Cardiac muscle cell (in vitro differentiated cells and primary cell): ENCODE data around the gene CEP72. TPM values are rescaled to one million over a fixed set of nuclear protein-coding genes. Genes with fewer than 3 reads are reported as not detected.

Source experiments
- DNase-seq, 2 donors: peaks; one replicate each; pipeline versions ENCODE4 v3.0.0 to v3.0.0-alpha.2; 2010 to 2017; ENCODE audit warnings: low read depth in 1 of 2, low spot score in 1 of 2
- H3K27ac ChIP-seq: fragments of 200-600 bp; sonication (generic); 2 replicates; pipeline ENCODE4 v1.5.1; 2016
- H3K27me3 ChIP-seq: fragments of 200-600 bp; sonication (generic); 2 replicates; pipeline ENCODE4 v1.6.0; 2016; ENCODE audit warnings: control low read depth
- H3K36me3 ChIP-seq: fragments of 200-600 bp; sonication (generic); 2 replicates; pipeline ENCODE4 v1.5.1; 2016; ENCODE audit warnings: control low read depth
- H3K4me1 ChIP-seq: fragments of 200-600 bp; sonication (generic); 2 replicates; pipeline ENCODE4 v1.8.1; 2017; ENCODE audit warnings: low read depth, mild to moderate bottlenecking, mixed run types
- H3K4me3 ChIP-seq: fragments of 200-600 bp; sonication (generic); 2 replicates; pipeline ENCODE4 v1.5.1; 2016; ENCODE audit warnings: mild to moderate bottlenecking
- H3K9me3 ChIP-seq: fragments of 200-600 bp; sonication (generic); 2 replicates; pipeline ENCODE4 v1.5.1; 2017; ENCODE audit warnings: low read depth, mild to moderate bottlenecking, control low read depth
- CTCF ChIP-seq: IDR thresholded peaks from 2 replicates; pipeline ENCODE4 v1.5.1; 2012; ENCODE audit warnings: low read depth, mild to moderate bottlenecking, low read length
- polyA plus RNA-seq: library from polyadenylated mRNA; unstranded; fragments of >200 nt; fragmentation: Nextera tagmentation; extraction: Ambion mirVana; gene quantifications from 2 replicates; pipeline ENCODE4 v1.2.1, GENCODE V29; 2016
- total RNA-seq: library from RNA; depleted of rRNA; stranded (reverse); fragments of >200 nt; gene quantifications from 2 replicates; pipeline ENCODE4 v1.2.3, GENCODE V29; 2016

Gene CEP72
- total and polyA plus RNA-seq, 2 experiments from 2014 or later = 6.6 to 8.5 TPM

DNA sequence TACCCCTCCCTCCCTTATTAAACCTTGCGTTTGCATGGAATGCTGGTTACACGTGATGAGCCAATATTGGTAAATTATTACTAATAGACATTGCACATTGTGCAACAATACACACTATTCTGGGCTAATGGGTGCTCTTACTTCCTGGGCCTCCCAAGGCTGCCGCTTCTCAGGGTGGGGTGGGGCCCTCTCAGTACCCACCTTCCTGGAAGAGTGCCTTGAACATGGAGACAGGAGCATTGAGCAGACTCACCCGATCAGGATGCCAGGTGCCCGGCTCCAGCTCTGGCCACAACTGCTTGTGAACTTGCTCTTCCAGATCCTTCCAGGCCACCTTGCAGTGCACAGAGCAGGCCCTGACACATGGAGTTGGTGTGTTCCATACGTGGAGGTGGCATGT, 24.7 kb upstream of the CEP72 start:
- no peaks in the 10 kb centered on the region for H3K36me3 ChIP-seq
- no peak for DNase-seq
- no peak for TF ChIP-seq CTCF
- peaks cover 29% of the 10 kb centered on the region for H3K27me3 ChIP-seq
- H3K4me1 ChIP-seq = no peaks in the 10 kb centered on the region
- H3K27ac ChIP-seq = no peak overlapping the region
- no peak overlapping the region for H3K4me3 ChIP-seq
- no peaks in the 10 kb centered on the region for H3K9me3 ChIP-seq

GRCh38 chr5:588406-588995, 23.6 kb upstream of the CEP72 start:
- Histone ChIP-seq H3K27ac (no peak overlapping the region), H3K9me3 (no peaks in the 10 kb centered on the region), H3K27me3 (peaks cover 29% of the 10 kb centered on the region), H3K4me1 (no peaks in the 10 kb centered on the region), H3K4me3 (no peak overlapping the region), H3K36me3 (no peaks in the 10 kb centered on the region)
- no peak for TF ChIP-seq CTCF
- no peak for DNase-seq

DNA sequence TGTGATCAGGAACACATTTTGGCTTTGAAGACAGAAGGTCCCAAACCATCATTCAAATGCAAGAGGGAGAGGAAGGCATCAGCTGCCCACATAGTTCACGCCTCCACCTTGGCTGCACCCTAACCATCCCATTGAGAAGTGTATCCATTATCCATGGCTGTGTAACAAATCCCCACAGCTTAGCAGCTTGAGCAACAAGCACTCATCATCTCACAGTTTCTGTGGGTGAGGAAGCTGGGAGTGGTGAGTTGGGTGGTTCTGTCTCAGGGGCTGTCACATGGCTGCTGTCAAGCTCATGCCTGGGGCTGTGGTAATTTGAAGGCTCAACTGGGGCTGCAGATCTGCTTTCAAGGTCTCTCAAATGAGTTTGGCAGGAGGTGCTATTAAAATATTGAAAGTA, 23.0 kb upstream of the CEP72 start:
- Histone ChIP-seq H3K9me3 (no peaks in the 10 kb centered on the region), H3K4me1 (no peaks in the 10 kb centered on the region), H3K27ac (no peak overlapping the region), H3K4me3 (no peak overlapping the region), H3K36me3 (no peaks in the 10 kb centered on the region), H3K27me3 (peaks cover 29% of the 10 kb centered on the region)
- no peak for TF ChIP-seq CTCF
- DNase-seq = no peak

DNA sequence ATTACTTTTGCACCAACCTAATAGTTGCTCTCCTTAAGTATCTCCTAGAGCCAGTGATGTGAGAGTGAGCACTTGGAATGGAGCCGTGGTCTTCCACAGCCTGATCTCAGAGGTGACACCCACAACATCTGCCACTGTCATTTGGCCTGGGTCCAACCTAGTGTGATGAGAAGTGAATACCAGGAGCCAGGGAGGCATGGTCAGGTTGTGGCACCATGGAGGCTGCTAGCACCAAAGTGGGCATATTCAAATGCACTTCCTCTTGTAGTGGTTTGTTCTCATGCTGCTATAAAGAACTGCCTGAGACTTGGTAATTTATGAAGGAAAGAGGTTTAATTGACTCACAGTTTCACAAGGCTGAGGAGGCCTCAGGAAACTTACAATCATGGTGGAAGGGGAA, 22.6 kb upstream of the CEP72 start:
- H3K27me3 ChIP-seq = peaks cover 29% of the 10 kb centered on the region
- DNase-seq = no peak
- H3K4me1 ChIP-seq = no peaks in the 10 kb centered on the region
- no peak overlapping the region for H3K27ac ChIP-seq
- no peak for TF ChIP-seq CTCF
- H3K36me3 ChIP-seq = no peaks in the 10 kb centered on the region
- no peaks in the 10 kb centered on the region for H3K9me3 ChIP-seq
- no peak overlapping the region for H3K4me3 ChIP-seq

GRCh38 chr5:590346-590745, 21.8 kb upstream of the CEP72 start:
- no peak for TF ChIP-seq CTCF
- peaks cover 35% of the 10 kb centered on the region for H3K27me3 ChIP-seq
- no peak overlapping the region for H3K4me3 ChIP-seq
- no peaks in the 10 kb centered on the region for H3K36me3 ChIP-seq
- H3K4me1 ChIP-seq = no peaks in the 10 kb centered on the region
- no peak overlapping the region for H3K27ac ChIP-seq
- DNase-seq = no peak
- no peaks in the 10 kb centered on the region for H3K9me3 ChIP-seq

GRCh38 chr5:591746-592145, 20.4 kb upstream of the CEP72 start:
- no peak for DNase-seq
- Histone ChIP-seq H3K4me3 (no peak overlapping the region), H3K36me3 (no peaks in the 10 kb centered on the region), H3K27me3 (peaks cover 31% of the 10 kb centered on the region), H3K27ac (no peak overlapping the region), H3K9me3 (no peaks in the 10 kb centered on the region), H3K4me1 (no peaks in the 10 kb centered on the region)
- TF ChIP-seq CTCF = no peak
